ENCODE data around the gene MVB12B. TPM values are rescaled to one million over a fixed set of nuclear protein-coding genes. Genes with fewer than 3 reads are reported as not detected.

MVB12B gene
- total RNA-seq, 1 experiment from 2014 or later: not detected

DNA sequence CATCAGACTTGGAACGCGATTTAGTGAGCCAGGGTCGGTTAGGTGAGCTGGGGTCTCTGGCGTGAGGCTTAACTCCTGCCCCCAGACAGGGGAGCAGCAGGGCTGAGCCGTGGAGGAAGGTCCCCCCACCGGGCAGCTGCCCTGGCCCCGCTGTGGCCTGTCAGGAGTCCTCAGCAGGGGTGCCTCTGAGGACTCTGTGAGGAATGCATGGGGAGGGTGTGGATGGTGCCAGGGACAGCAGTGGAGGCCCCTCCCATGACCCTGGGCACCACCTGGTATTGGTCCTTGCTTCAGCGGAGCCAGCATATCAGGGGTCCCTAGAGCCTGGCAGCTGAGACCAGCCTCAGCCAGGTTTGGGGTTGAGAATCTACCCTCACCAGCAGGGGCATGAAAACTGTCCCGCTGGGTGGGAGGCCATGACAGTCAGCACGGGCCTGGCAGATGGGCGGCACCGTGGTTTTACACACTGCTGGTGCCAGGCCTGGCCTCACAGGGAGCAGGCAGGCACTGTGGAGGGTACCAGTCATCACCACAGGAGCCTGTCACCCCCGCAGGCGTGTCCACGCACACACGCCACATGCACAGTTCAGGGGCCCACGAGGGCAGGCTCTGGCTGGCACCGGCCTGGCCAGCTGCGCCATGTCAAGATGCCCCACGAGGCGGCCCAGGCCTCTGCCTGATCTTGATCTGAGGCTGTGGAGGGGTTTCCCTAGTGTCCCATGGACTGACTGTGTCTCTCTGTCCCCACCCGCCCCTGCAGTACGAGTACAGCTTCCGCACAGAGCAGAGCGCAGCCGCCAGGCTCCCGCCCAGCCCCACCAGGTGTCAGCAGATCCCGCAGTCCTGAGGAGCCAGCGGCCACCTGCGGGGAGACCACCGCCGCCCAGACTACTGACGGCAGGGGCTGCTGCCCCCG is 176.0 kb downstream of the MVB12B start:
- DNase-seq (ENCODE audit: low spot score): no peak

DNA sequence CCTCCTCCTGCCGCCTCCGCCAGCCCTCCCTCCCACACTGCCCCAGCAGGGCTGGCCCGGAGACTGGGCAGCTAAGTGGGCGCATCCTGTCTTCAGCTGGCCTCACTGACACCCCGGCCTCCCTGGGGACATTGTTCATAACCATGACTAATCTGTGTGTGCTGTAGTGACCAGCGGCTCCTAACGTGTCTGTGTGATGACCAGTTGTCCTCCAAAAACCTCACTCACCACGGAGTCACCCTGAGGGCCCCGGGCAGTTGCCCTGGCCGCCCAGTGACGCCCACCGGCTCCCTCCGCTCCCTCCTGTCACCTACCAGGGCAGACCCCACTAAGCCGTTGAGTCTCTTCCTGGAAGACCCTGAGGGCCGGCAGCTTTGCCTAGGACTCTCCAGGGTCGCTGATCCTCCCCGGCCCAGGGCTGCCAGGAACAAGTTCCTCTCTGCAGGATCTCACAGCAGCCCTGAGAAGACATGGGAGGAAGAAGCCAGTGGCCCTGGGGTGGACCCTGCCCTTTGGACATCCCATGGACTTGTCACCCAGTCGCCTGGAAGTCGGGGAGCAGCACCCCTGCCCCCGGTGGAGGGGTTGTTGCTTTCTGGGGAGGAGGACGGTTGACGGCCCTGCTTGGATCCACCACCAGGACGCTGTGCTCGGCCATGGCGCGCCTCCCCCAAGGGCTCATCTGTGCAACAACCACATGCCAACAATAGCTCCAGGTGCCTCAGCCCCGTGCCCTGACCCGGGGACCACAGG is 176.9 kb downstream of the MVB12B start:
- DNase-seq (ENCODE audit: low spot score): no peak

DNA sequence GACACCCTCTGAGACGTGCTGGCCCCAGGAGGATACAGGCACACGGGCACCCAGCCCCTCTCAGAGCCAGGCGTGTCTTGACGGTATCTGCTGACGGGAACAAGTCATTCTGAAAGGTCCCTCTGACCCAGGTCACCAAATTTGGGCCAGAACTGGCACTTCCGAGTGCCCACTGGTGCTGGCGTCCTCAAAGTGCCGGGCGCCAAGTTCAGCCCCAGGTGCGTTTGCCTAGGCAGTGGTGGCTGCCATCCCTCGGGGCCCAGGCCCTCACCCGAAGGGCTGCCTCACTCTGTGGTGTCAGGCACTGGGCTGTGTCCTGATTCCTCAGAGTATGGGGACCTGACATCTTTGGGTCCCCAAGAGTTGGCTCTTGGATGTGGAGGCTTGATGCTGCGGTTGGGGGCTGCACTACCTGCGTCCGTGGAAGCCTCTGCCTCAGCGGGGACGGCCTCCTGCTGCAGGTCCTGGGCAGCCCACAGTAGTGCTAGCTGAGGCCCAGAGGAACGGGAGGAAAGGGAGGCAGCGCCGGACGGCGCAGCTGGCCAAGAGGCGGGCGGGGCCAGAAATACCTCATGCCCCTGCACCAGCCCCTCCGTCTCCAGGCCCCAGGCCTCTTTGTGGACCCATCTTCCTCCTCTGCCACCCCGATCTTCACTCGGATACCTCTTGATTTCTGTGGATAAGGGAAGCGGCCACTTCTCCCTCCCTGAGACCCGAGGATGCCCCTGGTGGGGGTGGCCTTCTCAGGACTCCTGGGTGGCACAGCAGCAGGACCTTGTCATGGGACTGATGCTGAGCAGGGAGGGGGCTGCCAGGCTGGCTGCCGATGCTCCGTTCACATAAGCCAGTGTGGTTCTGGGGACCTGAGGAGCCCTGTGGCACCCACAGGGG is 177.7 kb downstream of the MVB12B start:
- DNase-seq (ENCODE audit: low spot score): no peak

DNA sequence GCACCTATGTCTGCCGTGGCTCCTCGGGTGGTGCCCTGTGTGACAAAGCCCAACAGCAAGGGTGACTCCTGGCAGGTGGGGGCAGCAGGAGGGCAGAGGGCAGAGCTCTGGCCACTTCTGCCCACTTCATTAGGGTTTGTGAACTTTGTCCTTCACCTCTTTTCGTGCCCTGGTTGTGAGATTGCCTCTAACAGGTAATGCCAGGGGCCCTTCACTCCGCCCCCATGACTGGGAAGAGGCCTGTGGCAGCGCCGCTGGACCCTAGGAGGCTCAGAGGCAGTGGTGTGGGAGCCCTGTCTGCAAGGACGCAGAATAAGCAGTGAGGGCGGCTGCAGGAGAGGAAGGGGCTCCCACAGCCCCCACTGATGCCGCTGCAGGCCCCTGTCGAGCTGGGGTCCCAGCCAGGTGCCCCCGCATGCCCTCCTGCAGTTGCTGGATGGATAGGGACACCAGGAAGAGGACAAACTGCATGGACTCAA is 178.4 kb downstream of the MVB12B start:
- no peak for DNase-seq (ENCODE audit: low spot score)

DNA sequence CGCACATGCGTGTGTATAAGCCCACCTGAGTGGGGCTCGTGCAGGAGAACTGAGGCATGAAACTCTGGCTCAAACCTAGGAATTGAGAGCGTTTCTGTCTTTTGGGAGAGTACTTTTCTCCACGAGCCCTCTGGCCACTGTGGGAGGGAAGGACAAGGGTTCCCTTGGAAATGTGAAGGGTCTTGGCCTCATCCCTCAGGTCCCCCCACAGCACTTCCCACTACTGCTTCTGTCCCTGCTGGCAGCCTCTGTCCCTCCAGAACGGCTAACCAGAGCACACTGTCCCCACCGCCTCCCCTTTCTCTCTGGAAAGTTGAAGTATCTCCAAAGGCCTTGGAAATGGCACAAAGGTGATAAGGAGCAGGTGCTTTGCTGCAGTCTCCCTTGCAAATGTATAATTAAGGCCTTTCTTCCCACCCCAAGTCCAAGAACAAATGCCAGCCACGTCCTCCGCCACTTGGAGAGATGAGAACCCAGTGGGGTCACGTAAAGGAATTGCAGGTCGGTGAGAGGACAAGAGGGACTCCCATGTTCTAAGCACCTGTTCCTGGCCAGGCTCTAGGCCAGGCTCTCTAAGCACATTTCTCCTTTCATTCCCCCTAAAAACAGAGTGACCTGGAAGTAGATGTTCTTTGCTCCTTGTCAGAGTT is 179.2 kb downstream of the MVB12B start:
- DNase-seq (ENCODE audit: low spot score): no peak

DNA sequence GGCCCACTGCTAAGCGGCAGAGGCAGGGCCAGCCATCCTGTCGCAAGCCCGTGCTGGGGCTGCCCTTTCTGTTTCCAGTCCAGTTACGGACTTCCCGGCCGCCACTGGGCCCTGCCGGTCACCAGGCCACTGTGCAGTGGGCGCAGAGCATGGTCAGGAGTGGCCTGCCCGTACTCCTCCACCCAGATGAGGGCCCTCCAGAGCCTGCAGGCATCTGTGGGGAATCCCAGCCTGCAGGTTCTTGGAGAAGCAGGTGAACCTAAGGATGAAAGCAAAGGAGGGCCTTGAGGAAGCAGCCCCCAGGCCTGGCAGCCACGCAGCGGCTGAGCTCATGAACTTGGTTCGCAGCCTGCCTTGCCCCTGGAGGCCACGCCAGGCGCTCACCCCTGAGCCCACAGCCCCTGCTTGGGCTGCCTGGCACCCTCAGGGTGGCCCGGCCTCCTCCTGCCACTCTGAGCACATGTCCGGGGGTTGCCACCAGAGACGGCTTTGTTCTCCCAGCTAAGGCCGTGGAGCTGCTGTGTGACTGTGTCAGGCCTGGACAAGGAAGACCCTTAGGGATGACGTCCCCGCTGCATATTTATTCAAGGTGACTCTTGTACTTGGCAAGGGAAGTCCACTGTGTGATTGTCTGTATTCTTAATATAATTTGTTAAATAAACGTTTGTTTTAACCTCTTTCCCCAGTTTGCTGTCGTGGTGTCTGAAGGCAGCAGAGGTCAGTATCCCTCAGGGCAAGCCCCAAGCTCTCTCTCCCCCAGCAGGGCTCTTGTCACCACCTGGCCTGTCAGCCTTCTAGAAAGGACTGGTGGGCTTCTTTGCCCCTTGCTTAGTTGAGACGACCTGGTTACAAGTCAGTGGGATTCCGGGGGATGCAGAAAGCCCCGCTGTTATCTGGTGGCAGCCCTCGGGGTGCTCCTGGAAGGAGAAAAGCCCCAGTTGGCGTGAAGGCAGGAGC is 180.0 kb downstream of the MVB12B start:
- no peak for DNase-seq (ENCODE audit: low spot score)

DNA sequence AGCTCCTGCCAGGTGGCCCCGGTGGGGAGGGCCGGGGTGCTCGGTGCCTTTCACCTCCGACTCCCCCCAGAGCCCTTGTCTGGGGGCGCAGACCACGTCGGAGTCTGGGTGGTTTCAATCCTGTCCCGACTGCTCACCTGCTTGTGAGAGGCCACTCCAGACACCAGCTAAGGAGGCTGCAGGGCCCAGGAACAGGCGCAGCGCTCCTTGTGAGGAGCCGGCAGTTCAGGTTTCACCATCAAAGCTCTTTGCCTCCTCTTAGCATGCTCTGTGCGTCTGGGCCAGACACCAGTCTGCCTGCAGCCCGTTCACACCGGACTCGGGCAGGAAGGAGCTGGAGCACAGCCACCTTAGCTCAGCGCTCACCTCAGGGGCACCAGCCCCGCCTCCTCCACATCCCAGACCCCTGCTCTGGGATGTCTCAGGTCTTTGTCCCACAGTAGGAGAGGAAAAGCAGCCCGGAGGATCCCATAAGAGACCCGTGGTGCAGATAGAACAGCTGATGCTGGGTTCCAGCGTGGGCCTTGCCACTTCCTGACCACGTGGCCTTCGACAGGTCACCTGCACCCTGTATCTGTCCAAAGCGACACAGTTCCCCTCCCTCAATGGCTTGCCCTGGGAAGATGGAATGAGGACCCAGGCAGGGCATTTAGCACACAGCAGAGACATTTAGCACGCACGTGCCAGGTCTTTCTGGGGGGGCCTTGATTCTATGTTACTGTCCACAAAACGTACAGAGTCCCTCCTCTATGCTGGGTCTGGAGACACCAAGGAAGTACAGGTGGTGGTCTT is 180.9 kb downstream of the MVB12B start:
- DNase-seq (ENCODE audit: low spot score): no peak

DNA sequence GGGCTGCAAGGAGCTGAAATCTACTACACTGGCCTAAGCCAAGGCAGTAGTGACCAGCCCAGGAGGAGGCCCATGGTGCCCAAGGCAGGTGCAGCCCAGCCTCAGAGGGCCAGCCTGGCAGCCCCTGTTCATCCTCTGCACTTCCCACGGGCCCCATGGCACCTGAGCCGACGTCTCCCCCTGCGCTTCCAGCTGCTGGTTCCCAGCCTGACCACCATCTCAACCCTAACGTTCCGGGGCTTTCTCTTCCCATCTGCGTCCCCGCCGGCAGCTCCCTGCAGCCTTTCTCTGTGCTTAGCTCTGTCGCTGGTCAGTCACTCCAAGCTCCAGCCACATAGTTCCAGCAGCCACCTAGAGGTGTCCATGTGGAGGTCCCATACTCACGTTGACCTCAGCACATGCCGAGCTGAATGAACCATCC is 181.6 kb downstream of the MVB12B start:
- DNase-seq (ENCODE audit: low spot score): no peak

DNA sequence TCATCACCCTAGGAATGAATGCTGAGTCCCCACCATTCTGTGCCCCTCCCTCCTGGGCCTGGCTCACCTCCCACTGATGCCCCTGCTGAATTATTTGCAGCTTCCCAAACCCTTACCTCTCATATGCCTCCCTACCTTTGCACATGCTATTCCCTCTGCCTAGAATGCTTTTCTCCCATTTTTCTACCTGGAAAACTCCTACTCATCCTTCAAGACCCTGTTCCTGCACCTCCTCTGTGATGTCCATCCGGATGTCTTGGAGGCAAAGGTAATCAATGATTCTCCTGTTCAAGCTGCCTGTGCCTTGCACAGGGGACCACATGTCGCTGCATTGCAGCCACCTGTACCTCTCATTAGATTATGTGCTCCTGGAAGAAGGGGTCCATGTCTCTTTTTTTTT is 182.3 kb downstream of the MVB12B start:
- no peak for DNase-seq (ENCODE audit: low spot score)

DNA sequence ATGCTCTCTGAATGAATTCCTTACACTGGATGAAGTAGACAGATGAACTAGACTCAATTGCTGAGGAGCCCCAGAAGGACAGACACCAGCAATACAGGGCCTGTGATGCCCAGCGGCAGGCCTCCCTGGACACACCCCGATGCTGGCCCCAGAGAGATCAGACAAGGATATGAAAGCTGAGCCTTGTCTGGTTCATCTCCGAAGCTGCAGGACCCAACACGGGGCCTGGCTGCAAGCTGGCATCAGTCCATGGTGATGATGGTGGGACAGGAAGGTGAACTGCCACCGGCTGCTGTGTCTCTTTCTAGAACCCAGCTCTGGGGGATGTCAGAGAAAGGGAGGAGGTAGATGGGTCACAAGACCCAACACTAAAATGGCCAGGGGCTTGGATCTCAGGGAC is 183.1 kb downstream of the MVB12B start:
- DNase-seq (ENCODE audit: low spot score): no peak

DNA sequence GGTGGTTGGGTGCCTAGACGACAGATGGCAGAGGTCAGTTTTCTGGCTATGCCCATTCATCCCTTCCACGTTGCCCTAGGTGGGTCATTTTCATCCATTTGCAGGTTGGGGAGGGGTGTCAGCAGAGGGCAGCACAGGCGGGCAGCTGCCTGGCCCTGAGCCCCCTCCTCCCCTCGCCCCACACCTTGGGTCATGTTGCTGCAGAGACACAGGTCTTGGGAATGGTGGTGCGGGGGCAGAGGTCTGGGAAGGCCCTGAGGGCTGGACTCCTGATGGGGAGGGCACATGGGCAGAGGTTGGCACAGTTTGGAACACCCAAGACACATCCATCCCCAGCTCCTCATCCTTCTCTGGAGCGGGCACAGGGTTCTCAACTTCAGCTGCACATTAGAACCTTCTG is 183.9 kb downstream of the MVB12B start:
- DNase-seq (ENCODE audit: low spot score): no peak

DNA sequence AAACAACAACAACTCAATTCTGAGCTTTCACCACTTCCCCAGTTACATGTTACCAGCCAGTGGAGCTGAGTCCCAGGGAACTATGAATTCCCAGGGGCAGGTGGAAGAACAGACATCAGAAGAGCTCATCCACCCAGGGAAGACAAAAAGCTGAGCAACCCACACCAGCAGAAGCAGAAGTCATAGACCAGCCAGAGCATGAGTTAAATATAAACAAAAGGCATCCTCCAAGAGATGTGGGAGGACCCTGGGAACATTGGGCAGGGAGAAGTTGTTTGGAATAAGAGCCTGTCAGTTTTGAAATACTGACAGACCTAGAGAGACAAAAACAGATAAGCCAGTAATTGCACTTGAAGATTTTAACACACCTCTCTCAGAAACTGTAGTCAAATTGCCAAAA is 184.8 kb downstream of the MVB12B start:
- no peak for DNase-seq (ENCODE audit: low spot score)

DNA sequence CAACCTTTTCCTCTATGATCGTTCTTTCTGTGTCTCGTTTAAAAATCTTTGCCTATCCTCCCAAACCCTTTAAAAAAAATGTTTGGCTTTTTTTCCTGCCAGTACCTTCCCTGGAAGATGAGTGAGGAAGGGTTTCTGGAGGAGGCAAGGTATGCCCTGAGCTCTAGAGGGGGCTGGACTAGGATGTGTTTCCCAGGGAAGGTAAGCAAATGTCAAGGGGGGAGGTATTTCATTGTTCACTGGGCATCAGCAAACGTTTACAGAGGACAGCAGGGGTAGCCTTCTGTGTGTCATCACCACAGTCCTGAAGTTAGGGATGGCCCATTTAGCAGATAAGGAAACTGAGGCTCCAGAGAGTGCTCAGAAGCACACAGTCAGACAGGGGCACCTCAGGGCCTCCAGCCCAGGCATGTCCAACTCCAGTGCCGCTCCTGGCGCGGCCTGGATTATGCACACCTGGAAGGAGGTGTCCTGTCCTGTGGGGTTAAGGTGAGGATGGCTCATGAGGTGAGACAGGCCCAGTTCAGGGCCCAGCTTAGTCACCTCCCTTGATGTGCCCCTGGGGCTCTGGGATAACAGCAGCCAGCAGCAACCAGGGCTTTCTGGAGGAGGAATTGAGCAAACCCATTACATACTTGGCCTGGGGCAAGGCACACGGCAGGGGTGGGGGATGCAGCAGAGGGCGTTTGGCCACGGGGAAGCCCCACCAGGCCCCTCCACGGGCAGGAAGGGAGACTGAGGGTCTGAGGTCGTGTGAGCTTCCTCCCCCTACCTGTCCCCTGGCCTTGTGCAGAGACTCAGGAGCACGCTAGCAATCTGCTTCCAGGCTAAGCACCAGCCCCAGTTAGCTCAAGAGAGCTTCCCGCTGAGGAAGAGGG is 186.8 kb downstream of the MVB12B start:
- no peak for DNase-seq (ENCODE audit: low spot score)

DNA sequence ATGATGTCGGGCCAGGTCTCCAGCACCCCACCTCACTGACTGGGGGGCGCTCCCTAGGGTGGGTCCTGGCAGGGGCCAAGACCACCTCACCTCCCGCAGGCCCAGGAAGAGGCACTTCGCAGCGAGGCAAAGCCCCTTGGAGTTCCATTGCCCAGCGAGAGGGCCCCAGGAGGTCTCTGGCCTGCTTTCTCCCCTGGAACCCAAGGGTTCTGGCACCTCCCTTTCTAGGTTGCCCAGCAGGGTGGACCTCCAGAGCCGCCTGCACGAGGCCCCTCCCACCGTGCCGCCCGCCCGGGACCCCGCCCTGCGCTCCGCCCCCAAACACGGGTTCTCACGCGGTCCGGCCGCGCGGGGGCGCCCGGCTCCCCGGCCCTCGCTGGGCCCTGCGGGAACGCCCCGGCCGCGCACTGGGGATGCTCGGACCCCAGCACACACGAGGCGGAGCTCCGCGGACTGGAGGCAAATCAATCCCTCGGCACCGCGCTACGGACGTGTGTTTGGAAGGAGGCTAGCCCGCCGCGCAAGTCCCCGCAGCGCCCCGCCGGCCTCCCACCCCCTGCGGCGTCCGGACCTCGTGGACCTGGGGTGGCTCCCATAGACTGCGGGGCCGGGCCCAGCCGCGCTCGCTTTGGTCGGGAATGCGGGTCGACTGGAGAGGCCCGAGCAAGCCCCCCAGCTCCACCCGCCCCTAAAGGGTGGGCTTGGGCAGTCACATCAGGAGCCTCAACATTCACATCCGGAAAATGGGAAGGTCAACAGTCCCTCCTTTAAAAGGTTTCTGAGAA is 187.6 kb downstream of the MVB12B start:
- no peak for DNase-seq (ENCODE audit: low spot score)

DNA sequence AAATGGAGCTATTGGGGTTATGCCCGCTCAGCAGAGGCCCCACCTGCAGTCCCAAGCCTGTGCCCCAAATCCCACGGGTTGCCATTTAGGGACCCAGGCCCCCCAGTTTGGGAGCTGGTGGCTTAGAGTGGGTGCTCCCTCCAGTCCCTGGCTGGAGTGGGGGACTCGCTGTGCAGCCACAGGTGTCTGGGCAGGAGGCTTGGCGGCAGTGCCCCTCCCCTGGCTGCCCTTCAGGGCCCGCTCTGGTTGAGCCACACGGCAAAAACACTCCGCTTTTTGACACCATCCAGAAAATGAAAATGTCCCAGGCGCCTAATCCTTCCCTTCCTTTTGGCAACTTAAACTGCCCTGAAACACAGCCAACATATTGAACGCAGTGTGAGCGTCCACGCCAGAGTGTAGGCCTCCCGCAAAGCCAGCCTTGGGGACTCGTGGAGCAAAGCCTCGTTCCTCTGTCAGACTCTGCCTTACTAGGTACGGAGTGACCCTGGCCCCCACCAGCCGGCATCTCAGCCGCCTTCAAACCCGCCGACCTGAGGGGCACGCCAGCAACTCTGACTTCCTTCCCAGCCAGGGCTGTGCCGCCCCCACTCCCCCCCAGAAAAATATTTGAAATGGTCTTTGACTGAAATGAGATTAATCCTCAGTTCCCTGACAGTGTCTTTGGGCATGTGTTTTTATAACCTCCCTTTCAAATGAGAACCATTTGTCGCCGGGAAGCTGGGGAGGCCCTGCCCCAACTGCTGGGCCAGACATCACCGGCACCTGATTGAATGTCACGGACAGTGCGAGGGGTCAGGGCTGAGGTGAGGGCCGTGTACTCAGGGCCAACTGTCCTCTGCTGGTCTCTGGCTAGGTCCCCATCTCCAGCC is 188.6 kb downstream of the MVB12B start:
- no peak for DNase-seq (ENCODE audit: low spot score)

DNA sequence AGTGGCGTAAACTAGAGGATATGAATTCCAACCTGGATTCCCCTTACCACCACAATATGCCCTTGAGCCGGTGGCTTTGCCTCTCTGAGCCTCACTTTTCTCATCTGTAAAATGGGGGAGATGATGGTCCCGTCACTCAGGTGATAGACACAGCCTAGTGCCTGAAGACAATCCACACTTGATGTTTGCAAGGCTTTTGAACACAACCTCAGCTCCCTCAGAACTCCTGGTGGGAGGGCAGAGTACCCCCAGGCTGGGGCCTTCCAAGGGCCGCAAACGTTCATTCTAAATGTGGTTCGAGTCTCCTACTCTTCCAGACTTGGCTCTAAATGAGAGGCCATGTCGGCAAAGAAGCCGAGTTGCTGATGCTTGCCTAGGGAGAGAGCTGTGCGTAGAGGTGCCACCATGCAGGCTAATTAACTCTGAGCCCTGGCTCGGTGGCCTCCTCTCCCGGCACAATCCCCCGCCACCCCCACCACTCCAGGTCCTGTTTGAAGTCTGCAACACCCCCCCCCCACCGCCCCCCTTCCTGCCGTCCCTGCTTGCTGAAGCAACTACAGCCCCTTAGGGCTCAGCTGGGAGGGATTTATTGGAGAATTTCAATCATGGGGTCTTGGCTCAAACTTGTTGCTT is 189.4 kb downstream of the MVB12B start:
- DNase-seq (ENCODE audit: low spot score): no peak
